HPDE6-E6E7 (cell line): ENCODE results near the gene GDPD4.

Experiments
- DNase-seq: peaks from one replicate; pipeline ENCODE4 v3.0.0; 2011; ENCODE audit warnings: missing footprints; ENCODE audit errors: extremely low spot score

The GDPD4 gene

DNA sequence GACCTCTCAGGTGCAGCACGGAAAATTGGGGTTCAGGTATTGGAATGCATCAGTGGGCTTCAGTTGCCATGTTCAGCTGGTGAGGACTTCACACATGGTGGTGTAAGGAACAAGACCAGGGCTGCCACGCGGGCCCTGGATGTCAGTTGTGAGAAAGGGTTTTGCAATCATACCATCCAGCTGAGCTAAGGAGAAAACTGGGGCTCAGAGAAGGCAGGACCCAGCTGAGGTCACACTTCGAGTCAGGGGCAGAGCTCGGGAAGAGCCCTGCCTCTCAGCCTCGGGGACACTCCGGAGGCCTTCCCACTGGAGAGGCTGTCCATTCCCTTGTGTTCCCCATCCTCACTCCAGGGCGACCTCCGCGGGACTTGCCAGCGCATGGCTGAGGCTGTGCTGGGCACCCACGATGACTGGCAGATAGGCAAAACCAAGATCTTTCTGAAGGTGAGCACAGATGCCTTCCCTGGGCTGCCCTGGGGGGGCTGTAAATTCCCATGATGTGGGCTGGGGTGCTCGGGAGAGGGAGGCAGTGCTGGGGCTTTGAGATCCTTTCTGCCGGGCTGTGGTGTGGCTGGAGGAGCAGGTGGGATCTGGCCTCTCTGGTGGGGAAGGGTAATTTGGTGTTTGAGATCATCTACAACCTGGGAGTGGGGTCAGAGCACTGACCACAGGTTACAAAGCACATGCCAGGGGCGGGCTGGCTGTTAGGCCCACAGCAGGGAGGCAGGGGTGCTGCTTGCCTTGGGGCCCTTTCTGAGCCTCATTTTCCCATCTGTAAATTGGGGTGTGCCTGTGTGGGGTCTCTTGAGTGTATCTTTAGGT is 126.3 kb downstream of the GDPD4 start:
- no peak for DNase-seq

DNA sequence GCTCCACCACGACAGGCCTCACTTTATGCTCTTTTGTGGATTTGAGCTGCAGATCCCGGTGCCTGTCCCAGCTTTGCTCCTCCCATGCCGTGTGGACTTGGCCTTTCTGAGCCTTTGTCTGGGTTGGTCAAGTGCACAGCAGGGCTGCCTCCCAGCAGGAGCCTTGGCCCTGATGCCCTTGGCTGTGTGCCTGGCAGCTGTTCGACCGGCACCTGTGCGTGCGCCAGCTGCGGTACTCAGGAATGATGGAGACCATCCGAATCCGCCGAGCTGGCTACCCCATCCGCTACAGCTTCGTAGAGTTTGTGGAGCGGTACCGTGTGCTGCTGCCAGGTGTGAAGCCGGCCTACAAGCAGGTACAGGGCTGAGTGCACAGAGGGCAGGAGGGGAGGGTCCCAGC is 126.9 kb downstream of the GDPD4 start:
- DNase-seq, result no peak

GRCh38 chr11:77173494-77173893 is 128.0 kb downstream of the GDPD4 start:
- no peak for DNase-seq

DNA sequence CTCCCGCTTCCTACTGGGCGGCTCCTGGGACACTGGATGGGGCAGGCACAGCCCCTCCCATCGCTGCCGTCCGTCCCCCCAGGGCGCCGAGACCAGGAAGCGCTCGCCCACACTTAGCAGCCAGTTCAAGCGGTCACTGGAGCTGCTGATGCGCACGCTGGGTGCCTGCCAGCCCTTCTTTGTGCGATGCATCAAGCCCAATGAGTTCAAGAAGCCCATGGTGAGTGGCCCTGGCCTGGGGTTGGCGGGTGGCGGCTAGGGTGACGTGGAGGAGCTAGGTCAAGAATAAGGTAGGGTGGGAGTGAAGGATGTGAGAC is 128.9 kb downstream of the GDPD4 start:
- DNase-seq, result no peak

DNA sequence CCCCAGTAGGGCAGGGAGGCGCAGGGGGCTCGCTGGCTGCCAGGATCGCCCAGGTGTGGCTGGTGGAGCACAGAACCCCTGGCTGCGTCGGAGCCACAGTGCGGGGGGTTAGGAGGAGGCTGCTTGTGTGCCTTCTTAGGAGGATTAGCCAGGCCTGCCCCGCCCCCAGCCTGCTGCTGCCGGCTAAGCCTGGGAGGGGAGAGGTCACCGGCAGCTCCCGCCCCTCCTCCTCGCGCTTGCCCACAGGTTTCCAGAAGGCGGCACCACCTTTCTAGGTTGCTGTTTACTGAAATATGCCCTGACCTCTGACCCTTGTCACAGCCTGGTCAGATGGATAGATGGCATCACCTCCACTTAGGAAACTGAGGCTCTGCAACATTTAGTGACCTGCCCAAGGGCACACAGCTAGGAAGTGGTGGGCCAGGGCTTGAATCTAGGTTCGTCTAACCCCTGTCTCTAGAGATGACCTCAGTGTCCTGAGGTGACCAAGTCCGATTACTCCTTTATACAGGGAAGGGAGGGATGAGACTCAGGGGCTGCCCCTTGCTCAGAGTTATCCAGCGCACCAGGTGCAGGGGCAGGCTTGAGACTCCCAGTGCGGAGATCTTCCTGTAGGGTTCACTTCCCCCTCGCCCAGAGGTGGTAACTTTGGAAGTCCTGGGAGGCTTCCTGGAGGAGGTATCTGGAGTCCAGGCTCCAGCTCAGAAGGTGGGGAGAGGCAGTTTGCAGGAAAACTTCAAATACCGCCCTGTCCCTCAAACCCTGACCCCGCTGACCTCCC is 129.4 kb downstream of the GDPD4 start:
- DNase-seq, result no peak

DNA sequence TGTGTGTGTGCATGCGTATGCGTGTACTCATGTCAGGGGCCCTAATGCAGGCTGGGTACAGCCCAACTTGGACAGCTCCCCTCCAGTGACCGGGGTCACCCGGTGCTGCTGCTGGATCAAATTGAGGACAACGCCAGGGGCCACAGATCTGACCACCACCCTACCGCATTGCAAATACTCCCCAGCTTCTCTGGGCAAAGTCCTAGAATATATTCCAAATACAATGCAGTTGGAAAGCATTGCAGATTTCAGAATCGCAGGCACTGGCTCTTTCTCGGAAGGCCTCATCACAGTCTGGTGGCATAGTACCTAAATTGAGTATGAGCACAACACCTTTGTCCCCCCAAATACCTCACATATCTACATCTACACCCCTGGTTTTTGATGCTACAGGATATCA is 130.2 kb downstream of the GDPD4 start:
- no peak for DNase-seq

GRCh38 chr11:77170107-77170506 is 131.4 kb downstream of the GDPD4 start:
- no peak for DNase-seq

- no peak for DNase-seq
Observed at GRCh38 chr11:77167791-77168190, 133.7 kb downstream of the GDPD4 start.

- no peak for DNase-seq
Observed at GRCh38 chr11:77167111-77167626, 134.3 kb downstream of the GDPD4 start.
